ENCODE measurements around the gene STAB2.

The STAB2 gene

GRCh38 chr12:103586791-103587370, at the start of gene STAB2:
Gene STAB2, plus strand, starts transcription at chr12:103587273. Its CDS starts 204 bp downstream, at chr12:103587477.
- DNase-seq (ENCODE audit: low read depth in 2 of 2): no peak

GRCh38 chr12:103538397-103538796, 48.7 kb upstream of the STAB2 start:
- DNase-seq (ENCODE audit: low read depth in 2 of 2): no peak

DNA sequence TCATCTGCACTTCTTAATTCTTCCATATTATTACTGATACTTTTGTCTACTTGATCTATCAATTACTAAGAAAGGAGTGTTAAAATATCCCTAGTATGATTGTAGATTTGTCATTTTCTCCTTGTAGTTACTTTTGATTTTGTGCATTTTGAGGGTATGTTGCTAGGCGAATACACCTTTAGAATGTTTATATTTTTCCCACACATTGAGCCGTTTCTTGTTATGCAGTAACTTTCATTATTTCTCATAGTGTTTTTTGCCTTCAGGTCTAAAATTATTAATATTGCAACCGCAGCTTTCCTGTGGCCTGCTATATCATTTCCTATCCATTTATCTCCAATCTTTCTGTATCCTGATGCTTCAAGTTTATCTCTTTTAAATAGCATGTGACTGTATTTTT, 46.8 kb upstream of the STAB2 start:
- no peak for DNase-seq (ENCODE audit: low read depth in 2 of 2)

DNA sequence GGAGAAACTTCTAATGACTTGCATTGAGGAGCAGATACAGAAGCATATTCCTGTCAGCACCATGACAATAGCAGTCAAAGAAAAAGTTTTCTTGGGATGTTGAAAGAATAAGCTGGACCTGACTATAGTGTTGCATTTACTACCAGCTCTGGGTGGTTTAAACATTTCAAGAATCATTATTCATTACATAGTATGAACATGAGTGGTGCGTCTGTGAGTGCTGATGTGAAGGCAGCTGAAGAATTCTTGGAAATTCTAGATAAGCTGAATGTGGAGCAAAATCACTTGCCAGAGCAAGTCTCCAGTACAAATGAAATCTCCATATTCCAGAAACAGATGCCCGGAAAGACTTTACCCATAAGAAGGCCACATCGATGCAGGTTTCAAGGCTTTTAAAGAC, 45.0 kb upstream of the STAB2 start:
- DNase-seq (ENCODE audit: low read depth in 2 of 2): no peak

GRCh38 chr12:103546959-103547358, 40.1 kb upstream of the STAB2 start:
- no peak for DNase-seq (ENCODE audit: low read depth in 2 of 2)

GRCh38 chr12:103547376-103547775, 39.7 kb upstream of the STAB2 start:
- DNase-seq (ENCODE audit: low read depth in 2 of 2): no peak

- DNase-seq (ENCODE audit: low read depth in 2 of 2): no peak
Measured at GRCh38 chr12:103547929-103548328, 39.1 kb upstream of the STAB2 start.

GRCh38 chr12:103548622-103549601, 38.2 kb upstream of the STAB2 start:
- DNase-seq (ENCODE audit: low read depth in 2 of 2): peak; percentile 19 to 50

DNA sequence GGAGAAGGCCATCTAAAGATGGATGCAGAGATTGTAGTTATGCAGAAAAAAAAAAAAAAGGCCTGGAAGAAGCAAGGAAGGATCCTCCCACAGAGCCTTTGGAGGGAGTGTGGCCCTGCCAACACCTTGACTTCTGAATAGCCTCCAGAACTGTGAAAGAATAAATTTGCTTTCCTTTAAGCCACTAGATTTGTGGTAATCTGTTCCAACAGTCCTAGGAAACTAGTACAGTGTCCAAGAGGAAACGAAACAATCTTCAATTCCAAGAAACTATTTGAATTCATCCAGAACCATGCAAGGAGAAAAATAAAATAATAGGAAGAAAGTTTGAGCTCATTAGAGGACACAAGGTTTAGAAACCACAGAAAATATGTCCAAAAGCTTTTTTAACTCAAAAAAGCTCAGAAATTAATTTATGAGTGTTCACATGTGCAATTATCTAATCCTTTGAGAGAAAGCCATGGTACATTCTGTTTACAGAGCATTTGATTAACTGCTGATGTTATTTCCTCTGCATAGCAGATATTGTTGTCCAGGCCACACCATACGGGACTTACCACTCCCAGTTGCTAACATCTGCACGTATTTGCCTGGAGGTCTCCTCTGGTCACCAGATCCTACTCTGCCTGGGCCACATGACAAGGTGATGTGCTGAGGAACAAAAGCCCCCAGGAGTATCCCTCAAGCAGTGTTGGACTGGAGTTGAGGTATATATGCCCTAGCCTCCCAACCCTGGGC, 30.0 kb upstream of the STAB2 start:
- no peak for DNase-seq (ENCODE audit: low read depth in 2 of 2)

DNA sequence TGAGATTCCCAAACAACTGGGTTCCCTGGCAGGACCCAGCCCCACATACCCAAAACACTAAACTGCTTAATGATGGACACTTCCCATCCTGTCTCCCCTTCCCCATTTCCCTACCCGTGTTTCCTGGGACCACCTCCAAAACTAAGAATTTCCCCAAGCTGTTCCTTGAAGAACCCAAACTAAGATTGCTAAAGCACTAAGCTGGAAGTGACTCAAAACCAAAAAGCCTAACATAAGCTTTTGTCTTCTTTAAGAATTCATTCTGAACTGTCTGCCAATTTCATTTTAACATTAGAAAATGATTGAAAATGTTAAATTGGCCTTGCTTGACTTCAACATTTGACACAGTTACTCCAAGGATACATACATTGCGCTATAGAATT, 29.5 kb upstream of the STAB2 start:
- no peak for DNase-seq (ENCODE audit: low read depth in 2 of 2)

GRCh38 chr12:103558879-103559278, 28.2 kb upstream of the STAB2 start:
- no peak for DNase-seq (ENCODE audit: low read depth in 2 of 2)

- no peak for DNase-seq (ENCODE audit: low read depth in 2 of 2)
Measured at GRCh38 chr12:103560604-103561101, 26.4 kb upstream of the STAB2 start.

GRCh38 chr12:103561174-103561573, 25.9 kb upstream of the STAB2 start:
- DNase-seq (ENCODE audit: low read depth in 2 of 2): no peak

DNA sequence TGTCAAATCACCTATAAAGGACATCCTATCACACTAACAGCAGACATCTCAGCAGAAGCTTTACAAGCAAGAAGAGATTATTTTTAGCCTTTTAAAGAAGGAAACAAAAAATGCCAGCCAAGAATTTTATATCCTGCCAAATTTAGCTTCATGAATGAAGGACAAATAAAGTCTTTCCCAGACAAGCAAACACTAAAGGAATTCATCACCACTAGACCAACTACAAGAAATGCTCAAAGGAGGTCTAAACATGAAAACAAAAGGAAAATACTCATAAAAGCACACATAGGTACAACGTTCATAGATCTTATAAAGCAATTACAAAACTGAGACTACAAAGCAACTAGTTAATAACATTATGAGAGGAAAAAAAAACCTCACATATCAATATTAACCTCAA, 20.7 kb upstream of the STAB2 start:
- no peak for DNase-seq (ENCODE audit: low read depth in 2 of 2)

DNA sequence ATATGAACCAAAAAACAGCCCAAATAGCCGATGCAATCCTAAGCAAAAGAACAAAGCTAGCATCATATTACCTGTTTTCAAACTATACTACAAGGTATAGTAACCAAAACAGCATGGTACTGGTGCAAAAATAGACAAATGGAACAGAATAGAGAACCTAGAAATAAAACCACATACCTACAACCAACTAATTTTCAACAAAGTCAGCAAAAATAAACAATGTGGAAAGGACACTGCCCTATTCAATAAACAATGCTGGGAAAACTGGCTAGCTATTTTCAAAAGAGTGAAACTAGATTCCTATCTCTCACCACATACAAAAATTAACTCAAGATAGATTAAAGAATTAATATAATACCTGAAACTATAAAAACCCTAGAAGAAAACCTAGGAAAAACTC, 17.8 kb upstream of the STAB2 start:
- DNase-seq (ENCODE audit: low read depth in 2 of 2): no peak

GRCh38 chr12:103571286-103571685, 15.8 kb upstream of the STAB2 start:
- DNase-seq (ENCODE audit: low read depth in 2 of 2): no peak

DNA sequence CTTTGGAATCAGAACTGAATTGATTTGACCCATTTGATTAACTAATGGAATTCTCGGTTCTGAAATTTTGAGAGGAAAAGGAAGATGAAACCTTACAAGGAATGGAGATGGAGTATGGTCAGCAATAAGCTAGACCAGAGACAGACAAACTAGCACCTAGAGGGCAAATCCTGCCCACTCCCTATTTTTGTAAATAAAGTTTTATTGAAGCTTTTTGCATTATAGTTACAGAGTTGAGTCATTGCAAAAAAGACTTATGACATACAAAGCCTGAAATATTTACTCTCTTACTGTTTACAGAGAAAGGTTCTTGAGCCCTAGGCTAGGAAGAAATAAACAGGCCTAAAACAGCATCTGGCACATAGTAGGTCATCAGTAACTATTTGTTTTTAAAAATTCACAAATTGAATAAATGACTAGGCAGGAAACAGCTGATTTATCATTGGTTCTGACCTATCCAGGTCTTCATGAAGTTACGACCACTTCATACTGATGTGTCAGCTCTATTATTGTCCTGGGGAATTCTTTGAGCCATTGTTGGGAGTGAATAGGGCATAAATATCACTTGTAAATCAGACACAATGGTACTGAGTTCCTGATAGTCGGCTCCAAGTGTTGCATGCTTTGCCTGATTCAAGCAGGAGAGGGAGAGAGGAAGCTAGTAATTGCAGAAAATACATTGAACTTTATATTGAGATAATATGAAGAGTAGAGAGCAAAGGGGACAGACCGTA, 14.6 kb upstream of the STAB2 start:
- DNase-seq (ENCODE audit: low read depth in 2 of 2): no peak

GRCh38 chr12:103573185-103573584, 13.9 kb upstream of the STAB2 start:
- no peak for DNase-seq (ENCODE audit: low read depth in 2 of 2)

DNA sequence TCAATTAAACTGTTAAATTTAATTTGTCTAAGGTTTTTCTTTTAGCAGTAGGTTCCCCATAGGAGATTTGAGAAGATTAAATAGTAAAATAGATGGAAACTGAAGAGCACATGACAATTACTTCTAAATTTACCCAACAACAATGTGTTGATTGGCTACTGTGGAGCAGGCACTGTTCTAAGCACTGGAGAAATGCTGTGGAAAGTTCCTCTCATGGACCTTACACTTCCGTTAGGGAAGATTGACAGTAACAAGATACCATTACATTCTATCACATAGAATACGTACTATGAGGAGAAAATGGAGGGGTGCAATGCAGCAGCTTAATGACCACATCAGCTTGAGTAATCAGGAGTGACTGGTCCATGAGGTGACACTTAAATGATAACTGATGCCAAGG, 8.1 kb upstream of the STAB2 start:
- no peak for DNase-seq (ENCODE audit: low read depth in 2 of 2)

DNA sequence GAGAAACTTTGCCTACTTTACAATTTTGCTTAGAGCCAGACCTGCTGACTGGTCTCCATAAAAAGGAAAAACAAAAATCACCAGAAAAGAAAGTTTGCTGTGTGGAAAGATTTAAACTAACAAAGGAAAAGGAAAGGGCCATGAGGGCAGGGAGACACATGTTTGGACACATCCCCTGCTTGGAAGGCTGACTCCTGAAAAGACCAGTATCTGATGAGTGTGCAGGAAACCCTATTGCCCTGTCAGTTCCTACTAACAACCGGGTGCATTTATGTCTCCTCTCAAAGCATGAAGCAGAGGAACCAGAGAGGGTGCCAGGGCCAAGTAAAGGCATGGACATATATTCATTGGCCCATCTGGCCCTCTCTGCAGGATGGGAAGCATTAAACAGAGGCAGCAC, 7.0 kb upstream of the STAB2 start:
- DNase-seq (ENCODE audit: low read depth in 2 of 2): no peak

- DNase-seq (ENCODE audit: low read depth in 2 of 2): no peak
Measured at GRCh38 chr12:103583008-103583407, 4.1 kb upstream of the STAB2 start.

DNA sequence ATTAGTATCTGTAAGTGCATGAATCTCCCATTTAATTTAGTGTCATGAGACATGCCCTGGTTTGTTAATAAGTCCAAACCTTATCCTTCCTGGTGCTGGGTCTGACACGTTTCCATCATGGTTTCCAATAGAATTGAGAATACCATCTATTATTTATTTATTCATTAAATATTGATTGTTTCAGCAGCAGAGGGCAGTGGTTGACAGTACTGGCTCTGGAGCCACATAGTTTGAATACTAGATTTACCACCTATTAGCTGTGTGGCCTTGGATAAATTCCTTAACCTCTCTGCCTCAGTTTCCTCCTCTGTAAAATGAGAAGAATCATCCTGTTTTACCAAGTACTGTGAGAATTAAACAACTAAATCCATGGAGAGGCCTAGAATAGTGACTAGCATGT, 941 bp upstream of the STAB2 start:
- DNase-seq (ENCODE audit: low read depth in 2 of 2): no peak
